HepG2 (cell line): ENCODE data around the gene TRIM15. TPM values are rescaled to one million over a fixed set of nuclear protein-coding genes. Genes with fewer than 3 reads are reported as not detected.

Experiments used
- ATAC-seq: fragments of 200-7000 bp; cut with Tn5 transposase; 3 replicates; pipeline ENCODE4 v1.9.1; 2020; ENCODE audit warnings: mild to moderate bottlenecking, moderate library complexity
- BruUV-seq: library from RNA; stranded (reverse); fragments of 400-500 nt; replicated peaks from 2 replicates; lab custom pipeline; 2021; lab: Mats Ljungman, UMichigan
- CTCF ChIA-PET: fragments of 300-600 bp; formaldehyde crosslinking; extraction: SDS; loops from one replicate; lab custom pipeline; 2021; ENCODE audit warnings: low total read pairs, inconsistent platforms, low intra/inter-chr PET ratio; lab: Yijun Ruan, JAX
- POLR2A ChIA-PET: fragments of 350-600 bp; sonication (Branson Sonifier 250); formaldehyde crosslinking; loops from one replicate; lab custom pipeline; 2020; ENCODE audit warnings: antibody characterized with exemption, inconsistent platforms; lab: Yijun Ruan, JAX
- DNase-seq: peaks from one replicate; pipeline ENCODE4 v3.0.0-alpha.2; 2015; ENCODE audit warnings: low spot score
- FAIRE-seq: peaks from 3 replicates; lab custom pipeline; 2011; peaks lifted over from hg19 to GRCh38; lab: Jason Lieb, UNC
- H2AFZ ChIP-seq: one replicate; pipeline ENCODE4 v1.6.1; 2011; ENCODE audit warnings: low read length, inconsistent platforms
- H3K27ac ChIP-seq: fragments of 300-600 bp; 3 replicates; pipeline ENCODE4 v1.8.0; 2011; ENCODE audit warnings: mixed run types, mild to moderate bottlenecking, mixed read lengths, low read length, inconsistent platforms; ENCODE audit not compliant: insufficient read depth; ENCODE audit errors: extremely low read length
- H3K27me3 ChIP-seq, 2 experiments: fragments of 200-600 bp in 1 of 2; 2 replicates in 1 of 2; 3 replicates in 1 of 2; pipeline versions ENCODE4 v1.6.0 to v1.8.0; 2011; ENCODE audit warnings: low read length in 2 of 2, mild to moderate bottlenecking in 2 of 2, moderate library complexity in 2 of 2, inconsistent platforms in 1 of 2; ENCODE audit not compliant: insufficient read depth in 2 of 2, control insufficient read depth in 1 of 2
- H3K36me3 ChIP-seq, 2 experiments: fragments of 200-600 bp in 1 of 2; replicated peaks in 1 of 2; 2 replicates in 1 of 2; 3 replicates in 1 of 2; pipeline versions ENCODE4 v1.5.1 to v1.8.0; 2011; ENCODE audit warnings: low read length in 2 of 2, inconsistent platforms in 1 of 2; ENCODE audit not compliant: insufficient read depth in 2 of 2, control insufficient read depth in 1 of 2
- H3K4me1 ChIP-seq: 2 replicates; pipeline ENCODE4 v1.5.1; 2012; ENCODE audit warnings: low read length, inconsistent platforms; ENCODE audit not compliant: insufficient read depth
- H3K4me2 ChIP-seq: 2 replicates; pipeline ENCODE4 v1.6.0; 2011; ENCODE audit warnings: low read depth, low read length, inconsistent platforms
- H3K4me3 ChIP-seq, 3 experiments: fragments of 200-600 bp in 1 of 3; sonication (generic), shearing (Covaris generic) in 1 of 3; replicated peaks in 1 of 3; 2 replicates each; pipeline ENCODE4 v1.5.1; 2011 to 2016; ENCODE audit warnings: low read length in 3 of 3, inconsistent platforms in 2 of 3, low read depth in 2 of 3, mild to moderate bottlenecking in 2 of 3, control low read depth in 1 of 3, mixed read lengths in 1 of 3; ENCODE audit not compliant: insufficient read depth in 1 of 3
- H3K79me2 ChIP-seq: one replicate; pipeline ENCODE4 v1.6.1; 2011; ENCODE audit warnings: low read length, inconsistent platforms; ENCODE audit not compliant: insufficient read depth
- H3K9ac ChIP-seq: 2 replicates; pipeline ENCODE4 v1.6.0; 2011; ENCODE audit warnings: mild to moderate bottlenecking, low read depth, low read length, inconsistent platforms; ENCODE audit not compliant: insufficient read depth
- H3K9me3 ChIP-seq: 2 replicates; pipeline ENCODE4 v1.5.1; 2012; ENCODE audit warnings: mild to moderate bottlenecking, low read length
- H4K20me1 ChIP-seq: 2 replicates; pipeline ENCODE4 v1.6.0; 2011; ENCODE audit warnings: inconsistent platforms, mild to moderate bottlenecking, low read length, moderate library complexity; ENCODE audit not compliant: insufficient read depth
- HNF4G ChIP-seq, 2 experiments: sonication (generic) in 1 of 2; formaldehyde crosslinking in 1 of 2; IDR thresholded peaks; 2 replicates each; pipeline versions ENCODE4 v1.4.0 to v1.6.1; 2011 to 2020; ENCODE audit warnings: borderline replicate concordance in 2 of 2, low read depth in 2 of 2, mild to moderate bottlenecking in 2 of 2, low read length in 1 of 2, missing genetic modification reagents in 1 of 2, moderate library complexity in 1 of 2
- HOXA3 ChIP-seq: sonication (generic); formaldehyde crosslinking; IDR thresholded peaks from 2 replicates; pipeline ENCODE4 v1.5.0; 2020; ENCODE audit warnings: missing genetic modification reagents
- PBX2 ChIP-seq: IDR thresholded peaks from 2 replicates; pipeline ENCODE4 v1.6.1; 2016; ENCODE audit warnings: control low read depth
- TBX3 ChIP-seq: fragments of 450-650 bp; IDR thresholded peaks from 2 replicates; pipeline ENCODE4 v1.6.1; 2017; ENCODE audit warnings: antibody characterized with exemption, mild to moderate bottlenecking, inconsistent platforms, borderline replicate concordance
- ZNF281 ChIP-seq: sonication (generic); formaldehyde crosslinking; IDR thresholded peaks from 2 replicates; pipeline ENCODE4 v1.4.0; 2020; ENCODE audit warnings: missing genetic modification reagents, borderline replicate concordance
- WGBS: methylation state at CpG from one replicate; pipeline ENCODE4 v1.1.6; 2017; ENCODE audit warnings: low lambda C conversion rate; 5-methylcytosine and 5-hydroxymethylcytosine counted together
- in situ Hi-C: cut with HindIII; loops from 2 replicates; pipeline ENCODE4 v1.10.0; 2017; ENCODE audit warnings: low pct_unique_long_range_greater_than_20kb; ENCODE audit not compliant: extremely low pct_ligation_motif_present
- intact Hi-C: fragments of 100-400 bp; cut with micrococcal nuclease; formaldehyde crosslinking; loops from one replicate; pipeline ENCODE4 v1.10.0; 2022; ENCODE audit not compliant: unreplicated experiment
- polyA plus RNA-seq, 8 experiments: library from polyadenylated mRNA; depleted of rRNA in 3 of 8; stranded (reverse) in 7 of 8; unstranded in 1 of 8; fragments of >200 nt; fragmentation: Illumina TruSeq in 4 of 8; extraction: Trizol in 4 of 8; gene quantifications; 2 replicates each; pipeline versions ENCODE4 v1.2.1 to v1.2.3, GENCODE V29; 2011 to 2016; ENCODE audit warnings: low read depth in 4 of 8, missing spikeins in 1 of 8, mixed read lengths in 1 of 8; ENCODE audit not compliant: insufficient read depth in 1 of 8
- total RNA-seq, 5 experiments: library from RNA; depleted of rRNA; stranded (reverse); fragments of >200 nt; fragmentation: Illumina TruSeq; extraction: Trizol; gene quantifications; 2 replicates each; pipeline ENCODE4 v1.2.3, GENCODE V29; 2016; ENCODE audit warnings: low read depth in 1 of 5

TRIM15 gene
- total and polyA plus RNA-seq, 2 of the 13 experiments (the other 11 are each of a cell fraction or from before 2014, with no cell fraction given), result 35.1 to 38.2 TPM

GRCh38 chr6:30152016-30152673 lies 11.2 kb upstream of the TRIM15 start:
- BruUV-seq, result no TSS peak
- DNase-seq (no peak), FAIRE-seq (no peak), ATAC-seq (no peak)
- no peaks in the 10 kb centered on the region for H3K79me2 ChIP-seq
- peaks cover 69% of the 10 kb centered on the region for H3K4me1 ChIP-seq
- H3K9ac ChIP-seq, result no peak overlapping the region
- POLR2A ChIA-PET, result interaction anchor here (0.8 to 1.7 kb wide), 6 partner anchors 12 to 174 kb away, joined by 3 to 5 read pairs (median 4); partner anchors contain the start of genes TRIM15 and TRIM31
- in situ Hi-C loops, result no loop called here
- H2AFZ ChIP-seq, result no peak overlapping the region
- H4K20me1 ChIP-seq, result no peaks in the 10 kb centered on the region
- no peaks in the 10 kb centered on the region; a peak in 1 of 5 replicates for H3K27me3 ChIP-seq
- no peak overlapping the region for H3K4me2 ChIP-seq
- no peak overlapping the region for H3K4me3 ChIP-seq
- CTCF ChIA-PET, result no interaction called here
- H3K36me3 ChIP-seq, result no peaks in the 10 kb centered on the region
- no peak overlapping the region for H3K27ac ChIP-seq
- TF ChIP-seq TBX3 (no peak), HOXA3 (CRISPR knock-in tag) (no peak), PBX2 (CRISPR knock-in tag) (no peak), HNF4G (IDR thresholded peaks at IDR 0.05; ENCODE audit: borderline replicate concordance, low read depth, low read length) (no peak), HNF4G (CRISPR knock-in tag; IDR thresholded peaks at IDR 0.05; ENCODE audit: borderline replicate concordance, low read depth) (no peak), ZNF281 (CRISPR knock-in tag) (0 out of 2 replicates have a peak, but pooled peaks have one; percentile 29)
- no peaks in the 10 kb centered on the region for H3K9me3 ChIP-seq
- intact Hi-C loops, result loop anchor here (1.0 kb wide), 1 partner anchor 18 kb away; no protein-coding TSS in a partner anchor
- WGBS, result 52% methylated on average over 4 of the region's 4 CpGs
